H1 (cell line): ENCODE measurements around the gene MTCH2.

Source experiments
- CTCF ChIP-seq, 3 experiments: IDR thresholded peaks; 1 replicate in 2 of 3; 2 replicates in 1 of 3; pipeline versions ENCODE4 v1.5.1 to v1.6.1; 2011; ENCODE audit warnings: low read length in 3 of 3, mild to moderate bottlenecking in 3 of 3, inconsistent platforms in 2 of 3, low read depth in 1 of 3, moderate library complexity in 1 of 3; ENCODE audit not compliant: insufficient read depth in 1 of 3; ENCODE audit errors: control extremely low read depth in 1 of 3
- EP300 ChIP-seq, 2 experiments: IDR thresholded peaks; 1 replicate in 1 of 2; 2 replicates in 1 of 2; pipeline ENCODE4 v1.6.1; 2011 to 2012; ENCODE audit warnings: low read depth in 2 of 2, low read length in 2 of 2, mild to moderate bottlenecking in 2 of 2, borderline replicate concordance in 1 of 2, inconsistent platforms in 1 of 2, moderate library complexity in 1 of 2
- JUND ChIP-seq: IDR thresholded peaks from 2 replicates; pipeline ENCODE4 v1.6.1; 2011; ENCODE audit warnings: mild to moderate bottlenecking, improper control_type of control experiment, low read length
- KDM5A ChIP-seq: fragments of 200-600 bp; IDR thresholded peaks from 2 replicates; pipeline ENCODE4 v1.7.1; 2012; ENCODE audit warnings: mild to moderate bottlenecking, low read length, inconsistent platforms, mixed read lengths
- POLR2AphosphoS5 ChIP-seq: IDR thresholded peaks from 2 replicates; pipeline ENCODE4 v1.6.1; 2011; ENCODE audit warnings: low read depth, low read length

DNA sequence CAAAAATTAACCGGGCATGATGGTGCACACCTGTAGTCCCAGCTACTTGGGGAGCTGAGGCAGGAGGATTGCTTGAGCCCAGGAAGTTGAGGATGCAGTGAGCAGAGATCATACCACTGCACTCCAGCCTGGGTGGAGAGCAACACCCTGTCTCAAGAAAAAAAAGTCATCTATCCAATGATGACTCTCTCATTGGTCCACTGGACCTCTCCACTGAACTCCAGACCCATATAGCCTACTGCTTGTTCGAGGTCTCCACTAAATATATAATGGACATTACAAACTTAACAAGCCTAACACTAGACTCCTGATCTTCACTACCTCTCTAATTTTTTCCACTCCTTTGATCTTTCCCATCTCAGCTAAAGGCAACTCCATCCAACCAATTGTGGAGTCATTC, 33.5 kb upstream of the MTCH2 start:
- no peak for TF ChIP-seq EP300 (IDR thresholded peaks at IDR 0.05; ENCODE audit: borderline replicate concordance in 1 of 2, low read depth in 2 of 2, low read length in 2 of 2)
- TF ChIP-seq CTCF (IDR thresholded peaks at IDR 0.05; ENCODE audit: control extremely low read depth in 1 of 3, insufficient read depth in 1 of 3, low read depth in 1 of 3, low read length in 3 of 3): no peak
- no peak for TF ChIP-seq POLR2AphosphoS5
- TF ChIP-seq KDM5A: no peak
- TF ChIP-seq JUND: no peak
